B cell (primary cell): ENCODE results near the gene NUP62.

Experiments
- EZH2 ChIP-seq: IDR thresholded peaks from 2 replicates; pipeline ENCODE4 v1.6.1; 2012; ENCODE audit warnings: borderline replicate concordance, low read depth, mild to moderate bottlenecking, moderate library complexity, low read length; ENCODE audit not compliant: insufficient read depth, poor library complexity, severe bottlenecking
- TF ChIP-seq, protein P1 (sequence below): fragments of 200-600 bp; IDR thresholded peaks from one replicate; pipeline ENCODE4 v1.8.0; 2022; ENCODE audit warnings: antibody characterized with exemption, mild to moderate bottlenecking

DNA sequence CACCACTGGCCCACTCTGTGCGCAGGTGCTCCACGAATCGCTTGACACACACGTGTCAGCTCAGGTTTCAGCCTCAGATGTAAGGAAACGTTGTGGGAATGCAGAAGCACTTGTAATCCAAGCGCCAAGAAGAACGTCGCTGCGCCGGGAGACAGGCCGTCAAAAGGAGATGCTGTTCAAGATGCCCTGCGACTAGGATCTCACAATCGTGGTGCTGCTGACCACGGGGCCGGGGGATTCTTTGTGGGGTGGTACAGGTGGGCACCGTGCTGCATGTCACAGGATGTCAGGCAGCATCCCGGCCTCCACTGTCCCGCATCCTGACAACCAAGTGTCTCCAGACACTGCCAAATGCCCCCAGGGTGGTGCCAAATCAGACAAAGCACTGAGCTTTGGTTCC is 48.6 kb upstream of the NUP62 start:
- no peak for TF ChIP-seq EZH2
- TF ChIP-seq, protein P1, sequence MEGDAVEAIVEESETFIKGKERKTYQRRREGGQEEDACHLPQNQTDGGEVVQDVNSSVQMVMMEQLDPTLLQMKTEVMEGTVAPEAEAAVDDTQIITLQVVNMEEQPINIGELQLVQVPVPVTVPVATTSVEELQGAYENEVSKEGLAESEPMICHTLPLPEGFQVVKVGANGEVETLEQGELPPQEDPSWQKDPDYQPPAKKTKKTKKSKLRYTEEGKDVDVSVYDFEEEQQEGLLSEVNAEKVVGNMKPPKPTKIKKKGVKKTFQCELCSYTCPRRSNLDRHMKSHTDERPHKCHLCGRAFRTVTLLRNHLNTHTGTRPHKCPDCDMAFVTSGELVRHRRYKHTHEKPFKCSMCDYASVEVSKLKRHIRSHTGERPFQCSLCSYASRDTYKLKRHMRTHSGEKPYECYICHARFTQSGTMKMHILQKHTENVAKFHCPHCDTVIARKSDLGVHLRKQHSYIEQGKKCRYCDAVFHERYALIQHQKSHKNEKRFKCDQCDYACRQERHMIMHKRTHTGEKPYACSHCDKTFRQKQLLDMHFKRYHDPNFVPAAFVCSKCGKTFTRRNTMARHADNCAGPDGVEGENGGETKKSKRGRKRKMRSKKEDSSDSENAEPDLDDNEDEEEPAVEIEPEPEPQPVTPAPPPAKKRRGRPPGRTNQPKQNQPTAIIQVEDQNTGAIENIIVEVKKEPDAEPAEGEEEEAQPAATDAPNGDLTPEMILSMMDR: no peak
